ENCODE data around the gene HP1BP3. TPM values are rescaled to one million over a fixed set of nuclear protein-coding genes. Genes with fewer than 3 reads are reported as not detected.
"Not testable (repeated sequence)": the region's sequence is repeated elsewhere in the genome, so short reads cannot be mapped to it uniquely, and the experiment has no call there.

HP1BP3 gene
- total RNA-seq, 4 donors from 2014 or later = 213 to 349 (median 277) TPM

DNA sequence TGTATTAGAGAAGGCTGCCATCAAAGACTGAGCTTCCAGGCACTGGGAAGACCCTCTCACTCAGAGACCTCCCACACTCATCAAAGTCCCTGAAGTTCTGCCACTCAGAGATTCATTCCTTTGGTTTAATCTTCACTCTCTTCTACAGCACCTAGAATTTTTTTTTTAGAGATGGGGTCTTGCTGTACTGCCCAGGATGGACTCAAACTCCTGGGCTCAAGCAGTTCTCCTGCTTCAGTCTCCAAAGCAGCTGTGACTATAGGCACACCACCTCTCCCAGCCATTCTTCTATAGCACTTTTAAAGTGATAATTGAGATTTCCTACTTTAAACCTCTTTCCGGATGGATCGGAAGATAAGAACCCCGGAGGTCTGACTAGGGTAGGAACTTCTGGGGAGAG, 3.7 kb upstream of the HP1BP3 start:
- Histone ChIP-seq H3K4me3 (no peak overlapping the region), H3K27me3 (no peaks in the 10 kb centered on the region), H3K27ac (replicated peaks in 1 of 4) (no peak overlapping the region), H3K4me1 (peaks cover 0 to 9% (median 8%) of the 10 kb centered on the region in 4 donors), H3K9me3 (no peaks in the 10 kb centered on the region), H3K36me3 (no peaks in the 10 kb centered on the region)
- TF ChIP-seq POLR2A (IDR thresholded peaks at IDR 0.05; ENCODE audit: low read depth) = no peak
- no peak for TF ChIP-seq EP300 (IDR thresholded peaks at IDR 0.05)
- no peak for TF ChIP-seq POLR2AphosphoS5 (IDR thresholded peaks at IDR 0.05)
- TF ChIP-seq, protein P1, sequence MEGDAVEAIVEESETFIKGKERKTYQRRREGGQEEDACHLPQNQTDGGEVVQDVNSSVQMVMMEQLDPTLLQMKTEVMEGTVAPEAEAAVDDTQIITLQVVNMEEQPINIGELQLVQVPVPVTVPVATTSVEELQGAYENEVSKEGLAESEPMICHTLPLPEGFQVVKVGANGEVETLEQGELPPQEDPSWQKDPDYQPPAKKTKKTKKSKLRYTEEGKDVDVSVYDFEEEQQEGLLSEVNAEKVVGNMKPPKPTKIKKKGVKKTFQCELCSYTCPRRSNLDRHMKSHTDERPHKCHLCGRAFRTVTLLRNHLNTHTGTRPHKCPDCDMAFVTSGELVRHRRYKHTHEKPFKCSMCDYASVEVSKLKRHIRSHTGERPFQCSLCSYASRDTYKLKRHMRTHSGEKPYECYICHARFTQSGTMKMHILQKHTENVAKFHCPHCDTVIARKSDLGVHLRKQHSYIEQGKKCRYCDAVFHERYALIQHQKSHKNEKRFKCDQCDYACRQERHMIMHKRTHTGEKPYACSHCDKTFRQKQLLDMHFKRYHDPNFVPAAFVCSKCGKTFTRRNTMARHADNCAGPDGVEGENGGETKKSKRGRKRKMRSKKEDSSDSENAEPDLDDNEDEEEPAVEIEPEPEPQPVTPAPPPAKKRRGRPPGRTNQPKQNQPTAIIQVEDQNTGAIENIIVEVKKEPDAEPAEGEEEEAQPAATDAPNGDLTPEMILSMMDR (IDR thresholded peaks at IDR 0.05) = no peak
- 85% methylated on average over 3 of the region's 3 CpGs for WGBS
- intact Hi-C loops (cut with DNase I) = no loop called here
- no peak for DNase-seq (ENCODE audit: extremely low spot score)

DNA sequence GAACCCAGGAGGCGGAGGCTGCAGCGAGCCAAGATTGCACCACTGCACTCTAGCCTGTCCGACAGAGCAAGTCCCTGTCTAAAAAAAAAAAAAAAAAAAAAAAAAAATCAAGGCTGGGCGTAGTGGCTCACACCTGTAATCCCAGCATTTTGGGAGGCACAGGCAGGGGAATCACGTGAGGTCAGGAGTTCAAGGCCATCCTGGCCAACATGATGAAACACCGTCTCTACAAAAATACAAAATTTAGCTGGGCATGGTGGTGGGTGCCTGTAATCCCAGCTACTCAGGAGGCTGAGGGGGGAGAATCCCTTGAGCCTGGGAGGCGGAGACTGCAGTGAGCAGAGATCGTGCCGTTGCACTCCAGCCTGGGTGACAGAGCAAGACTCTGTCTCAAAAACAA, 2.5 kb upstream of the HP1BP3 start:
- DNase-seq (ENCODE audit: extremely low spot score); H3K4me3 ChIP-seq; H3K27me3 ChIP-seq; H3K27ac ChIP-seq (replicated peaks in 1 of 4); H3K36me3 ChIP-seq; H3K9me3 ChIP-seq: not testable (repeated sequence)
- H3K4me1 ChIP-seq = peaks cover 9 to 19% (median 18%) of the 10 kb centered on the region in 4 donors
- intact Hi-C loops (cut with DNase I) = loop anchor here (5.0 kb wide), 2 partner anchors 57 to 92 kb away; partner anchors contain the start of gene SH2D5
- WGBS = 90% methylated on average over 9 of the region's 9 CpGs

DNA sequence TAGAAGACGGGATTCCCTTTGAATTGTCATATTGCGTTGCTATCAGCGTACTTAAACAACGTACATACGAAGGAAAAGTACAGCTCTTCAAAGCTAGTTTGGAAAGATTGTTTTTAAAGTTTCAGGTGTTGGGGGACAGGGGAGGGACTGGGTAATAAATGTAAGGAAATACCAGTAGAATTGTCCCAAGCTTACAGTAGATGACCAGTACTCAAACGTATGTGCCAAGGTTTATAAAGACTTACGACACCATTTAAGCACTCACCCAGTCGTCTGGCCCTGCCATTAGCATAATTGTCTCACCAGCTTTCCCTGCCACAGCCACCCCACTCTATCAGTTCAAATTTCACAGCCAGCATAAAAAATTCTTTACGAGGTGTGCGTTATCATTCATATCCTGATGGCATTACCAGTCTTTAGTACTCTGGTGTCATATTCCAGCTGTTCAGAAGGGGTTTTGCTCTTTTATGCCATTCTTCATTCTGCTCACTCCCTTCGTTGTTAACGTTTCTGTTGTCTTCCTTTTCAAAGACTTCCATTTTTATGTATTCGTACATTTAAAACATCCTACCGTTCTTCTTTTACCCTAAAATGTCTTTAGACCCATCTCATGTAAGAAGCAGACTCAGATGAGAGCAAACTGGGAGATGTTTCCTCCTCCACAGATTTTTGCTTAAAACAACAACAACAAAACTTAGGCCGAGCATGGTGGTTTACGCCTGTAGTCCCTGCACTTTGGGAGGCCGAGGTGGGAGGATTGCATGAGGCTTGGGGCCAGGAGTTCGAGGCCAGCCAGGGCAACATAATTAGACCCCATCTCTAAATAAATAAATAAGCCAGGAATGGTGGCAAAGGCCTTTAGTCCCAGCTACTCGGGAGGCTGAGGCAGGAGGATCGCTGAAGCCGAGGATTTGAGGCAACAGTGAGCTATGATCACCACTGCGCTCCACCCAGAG, 1.0 kb upstream of the HP1BP3 start:
- peak overlapping the region; percentile 98 to 99 (median 99) for H3K27ac ChIP-seq (replicated peaks in 1 of 4)
- intact Hi-C loops (cut with DNase I) = loop anchor here (5.0 kb wide), 2 partner anchors 56 to 91 kb away; partner anchors contain the start of gene SH2D5
- no peaks in the 10 kb centered on the region for H3K27me3 ChIP-seq
- peak; percentile 86 for DNase-seq (ENCODE audit: extremely low spot score)
- WGBS = 43% methylated on average over 22 of the region's 22 CpGs
- peak overlapping the region; percentile 72 to 99 (median 92) for H3K4me3 ChIP-seq
- no peaks in the 10 kb centered on the region for H3K9me3 ChIP-seq
- no peaks in the 10 kb centered on the region for H3K36me3 ChIP-seq
- H3K4me1 ChIP-seq = peaks cover 21 to 34% (median 32%) of the 10 kb centered on the region in 4 donors
- TF ChIP-seq POLR2AphosphoS5 (IDR thresholded peaks at IDR 0.05) = no peak

DNA sequence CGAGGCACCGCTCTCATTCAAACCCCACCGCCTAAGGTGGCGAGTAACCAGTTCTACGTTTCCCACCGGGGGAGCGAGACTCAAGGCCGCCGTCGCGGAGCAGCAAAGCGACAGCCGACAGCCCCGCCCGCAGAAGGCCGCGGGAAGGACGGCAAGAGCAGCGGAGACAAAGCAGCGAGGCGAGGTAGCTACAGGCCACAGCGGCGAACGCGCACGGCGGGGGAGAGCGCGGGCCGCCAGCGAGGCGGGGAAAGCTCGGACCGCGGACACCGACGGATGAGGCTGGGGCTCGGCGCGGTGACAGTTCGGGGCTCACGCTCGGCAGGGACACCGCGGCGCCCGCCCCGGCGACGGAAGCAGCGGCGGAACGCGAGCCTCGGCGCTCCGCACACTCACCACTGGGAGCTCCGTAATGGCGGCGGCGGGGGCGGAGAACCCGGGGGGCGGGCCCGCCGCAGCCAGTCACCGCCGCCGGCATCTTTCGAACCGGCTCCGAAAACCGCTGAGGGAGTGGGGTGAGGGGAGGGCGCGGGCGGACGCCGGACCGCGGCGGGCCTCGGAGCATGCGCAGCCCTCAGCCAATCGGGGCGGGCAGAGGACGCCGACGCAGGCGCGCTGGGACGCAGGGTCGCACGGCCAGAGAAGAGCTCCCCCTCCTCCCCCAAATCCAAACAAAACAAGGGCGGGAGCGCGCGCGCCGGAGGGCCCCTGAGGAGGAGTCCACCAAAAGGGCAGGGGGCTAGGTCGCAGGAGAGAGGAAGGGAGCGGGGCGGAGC, 666 bp downstream of the HP1BP3 start:
- Histone ChIP-seq H3K27ac (replicated peaks in 1 of 4) (peak overlapping the region; percentile 98 to 99 (median 99)), H3K4me3 (peak overlapping the region; percentile 72 to 99 (median 92)), H3K9me3 (no peaks in the 10 kb centered on the region), H3K27me3 (no peaks in the 10 kb centered on the region), H3K4me1 (peaks cover 31 to 51% (median 49%) of the 10 kb centered on the region in 4 donors), H3K36me3 (no peaks in the 10 kb centered on the region)
- 0% methylated on average over 9 of the region's 102 CpGs for WGBS
- intact Hi-C loops (cut with DNase I) = loop anchor here (5.0 kb wide), 2 partner anchors 54 to 89 kb away; partner anchors contain the start of gene SH2D5
- peak; percentile 11 for TF ChIP-seq POLR2A (IDR thresholded peaks at IDR 0.05; ENCODE audit: low read depth)
- TF ChIP-seq POLR2AphosphoS5 (IDR thresholded peaks at IDR 0.05) = peak; percentile 86 to 87
- TF ChIP-seq, protein P1 (IDR thresholded peaks at IDR 0.05) = no peak
- TF ChIP-seq EP300 (IDR thresholded peaks at IDR 0.05) = no peak
- DNase-seq (ENCODE audit: extremely low spot score) = peak; percentile 97

DNA sequence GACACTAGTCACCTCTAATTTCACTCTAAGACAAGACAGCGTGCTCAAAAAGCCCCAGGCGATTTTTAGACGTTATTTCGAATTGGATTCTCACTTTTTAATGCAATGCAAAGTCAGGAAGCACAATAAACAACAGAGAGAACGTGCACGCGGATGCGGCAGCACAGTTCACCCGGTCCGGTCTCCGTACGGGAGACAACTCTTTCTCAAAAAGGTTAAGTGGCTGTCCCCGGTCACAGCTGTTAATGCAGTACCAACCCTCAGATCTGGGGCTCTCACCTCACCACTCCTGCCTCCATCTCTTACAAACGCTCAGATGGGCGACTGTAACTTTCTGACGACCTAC, 1.2 kb downstream of the HP1BP3 start:
- Histone ChIP-seq H3K9me3 (no peaks in the 10 kb centered on the region), H3K4me3 (peak overlapping the region; percentile 72 to 99 (median 92)), H3K4me1 (peaks cover 37 to 57% (median 55%) of the 10 kb centered on the region in 4 donors), H3K36me3 (no peaks in the 10 kb centered on the region), H3K27ac (replicated peaks in 1 of 4) (peak overlapping the region; percentile 98 to 99 (median 99)), H3K27me3 (no peaks in the 10 kb centered on the region)
- TF ChIP-seq POLR2AphosphoS5 (IDR thresholded peaks at IDR 0.05) (no peak), EP300 (IDR thresholded peaks at IDR 0.05) (no peak), POLR2A (IDR thresholded peaks at IDR 0.05; ENCODE audit: low read depth) (no peak)
- TF ChIP-seq, protein P1 (IDR thresholded peaks at IDR 0.05) = no peak
- peak; percentile 90 for DNase-seq (ENCODE audit: extremely low spot score)
- intact Hi-C loops (cut with DNase I) = loop anchor here (5.0 kb wide), 2 partner anchors 54 to 89 kb away; partner anchors contain the start of gene SH2D5
- WGBS = 2% methylated on average over 13 of the region's 16 CpGs
